ENCODE data around the gene MRPL40.
"Not testable (repeated sequence)": the region's sequence is repeated elsewhere in the genome, so short reads cannot be mapped to it uniquely, and the experiment has no call there.

Gene MRPL40

DNA sequence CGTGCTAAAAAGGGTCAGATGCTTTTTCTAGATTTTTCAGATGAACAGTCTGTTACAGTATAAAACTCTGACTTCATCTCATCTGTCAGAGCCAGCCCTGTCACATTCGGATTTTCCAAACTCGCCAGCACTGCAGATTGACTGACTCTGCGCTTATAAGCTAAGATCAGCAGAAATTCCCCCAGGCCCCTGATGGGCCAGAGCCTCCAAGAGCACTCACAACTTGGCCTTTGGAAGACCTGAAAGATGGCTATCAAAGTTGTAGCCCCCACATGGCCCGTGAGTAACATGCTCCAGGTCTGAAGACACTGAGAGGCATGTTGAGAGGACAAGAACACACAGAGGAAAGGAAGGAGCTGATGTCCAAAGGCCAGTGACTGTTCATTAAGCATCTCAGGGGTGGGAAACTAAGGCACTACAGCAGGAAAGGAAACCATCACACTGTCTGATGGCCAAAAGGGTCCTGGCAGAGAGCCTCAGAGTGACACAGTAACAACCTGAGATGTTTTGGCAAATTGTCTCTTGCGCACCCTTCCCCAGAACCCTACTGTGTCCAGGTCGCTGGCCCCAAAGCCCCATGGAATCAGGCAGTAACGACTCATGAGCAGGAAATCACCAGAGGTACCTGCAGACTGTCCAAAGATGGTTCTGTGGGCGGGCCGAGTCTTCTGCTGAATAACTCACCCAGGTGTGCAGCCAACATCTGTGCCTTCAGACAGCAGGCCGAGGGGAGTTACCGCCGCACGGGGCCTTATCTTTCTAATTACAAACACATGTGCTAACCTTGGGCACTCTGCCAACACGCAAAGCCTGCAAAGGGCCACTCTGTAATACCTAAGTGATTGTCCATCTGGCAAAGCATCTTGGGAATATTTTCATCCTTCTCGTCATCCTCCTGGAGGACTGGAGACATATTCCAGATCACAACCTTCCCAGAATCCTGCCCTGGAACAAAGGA lies 24.4 kb upstream of the MRPL40 start:
- DNase-seq: no peak

- DNase-seq: no peak
Observed at GRCh38 chr22:19410941-19411689, 21.2 kb upstream of the MRPL40 start.

GRCh38 chr22:19411690-19412045 lies 20.7 kb upstream of the MRPL40 start:
- no peak for DNase-seq

- no peak for DNase-seq
Observed at GRCh38 chr22:19412478-19412877, 19.9 kb upstream of the MRPL40 start.

DNA sequence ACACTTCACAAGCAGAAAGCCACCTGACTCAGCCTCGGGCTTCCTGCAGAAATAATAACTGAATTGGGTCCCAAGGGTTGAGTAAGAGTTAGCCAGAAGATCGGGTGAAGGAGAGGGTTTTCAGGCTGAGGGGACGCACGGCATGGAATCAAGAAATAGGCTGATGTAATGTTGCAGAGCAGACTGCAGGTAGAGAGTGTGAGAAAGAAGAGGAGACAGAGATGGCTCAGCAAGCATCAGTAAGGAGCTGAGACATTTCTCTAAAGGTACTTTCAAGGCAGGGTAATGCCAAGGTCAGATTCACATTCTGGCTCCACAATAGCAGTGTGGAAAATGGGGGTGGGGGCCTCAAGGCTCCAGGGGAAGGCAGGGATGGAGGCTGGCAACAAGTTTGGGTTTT lies 19.4 kb upstream of the MRPL40 start:
- no peak for DNase-seq

DNA sequence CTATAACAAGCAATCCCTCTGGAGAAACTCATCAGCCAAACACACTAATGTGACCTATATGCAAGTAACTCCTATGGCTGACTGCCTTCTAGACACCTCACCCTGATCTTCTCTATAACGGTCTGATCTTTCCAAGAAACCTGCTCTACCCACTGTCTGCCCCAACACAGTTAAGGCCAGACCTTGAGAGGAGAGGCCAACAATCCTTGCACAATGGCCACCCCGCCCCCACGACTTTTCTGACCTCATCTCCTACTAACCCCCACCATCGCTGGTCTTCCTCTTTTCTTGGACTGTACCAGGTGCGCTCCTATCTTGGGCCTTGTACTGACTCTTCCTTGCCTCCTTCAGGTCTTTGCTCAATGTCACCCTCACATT lies 13.3 kb upstream of the MRPL40 start:
- DNase-seq: no peak

DNA sequence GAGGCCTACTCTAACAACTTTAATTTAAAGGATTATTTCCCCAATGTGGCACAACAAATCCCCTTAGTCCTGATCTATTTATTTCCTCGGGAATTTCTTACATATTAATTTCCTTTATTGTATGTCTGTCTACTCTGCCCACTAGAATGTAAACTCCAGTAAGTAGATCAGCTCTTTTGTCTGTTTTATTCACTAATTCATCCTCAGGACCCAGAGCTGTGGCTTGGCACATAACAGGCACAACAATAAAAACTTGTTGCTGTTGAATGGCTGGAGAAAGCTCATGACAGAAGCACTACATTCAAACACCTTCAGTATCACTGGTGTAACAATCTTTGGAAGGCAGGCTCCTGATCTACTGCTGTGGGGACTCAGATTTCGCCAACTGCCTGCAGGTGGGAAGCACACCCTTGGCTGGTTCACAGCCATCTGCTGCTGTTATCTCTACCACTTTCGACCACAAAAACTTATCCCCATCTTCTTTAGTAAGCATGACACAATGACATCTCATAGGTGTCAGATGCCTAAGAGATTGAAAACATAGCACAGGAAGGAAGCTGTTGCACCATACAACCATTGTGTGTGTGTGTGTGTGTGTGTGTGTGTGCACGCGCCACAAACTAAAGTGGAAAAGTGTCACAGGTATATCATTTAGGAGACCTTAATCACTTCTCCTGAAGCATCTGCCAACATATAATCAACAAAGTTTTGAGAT lies 12.7 kb upstream of the MRPL40 start:
- no peak for DNase-seq

GRCh38 chr22:19420321-19420720 lies 12.0 kb upstream of the MRPL40 start:
- DNase-seq: no peak

GRCh38 chr22:19422440-19423301 lies 9.7 kb upstream of the MRPL40 start:
- no peak for DNase-seq

- DNase-seq: no peak
Observed at GRCh38 chr22:19424186-19424500, 8.2 kb upstream of the MRPL40 start.

DNA sequence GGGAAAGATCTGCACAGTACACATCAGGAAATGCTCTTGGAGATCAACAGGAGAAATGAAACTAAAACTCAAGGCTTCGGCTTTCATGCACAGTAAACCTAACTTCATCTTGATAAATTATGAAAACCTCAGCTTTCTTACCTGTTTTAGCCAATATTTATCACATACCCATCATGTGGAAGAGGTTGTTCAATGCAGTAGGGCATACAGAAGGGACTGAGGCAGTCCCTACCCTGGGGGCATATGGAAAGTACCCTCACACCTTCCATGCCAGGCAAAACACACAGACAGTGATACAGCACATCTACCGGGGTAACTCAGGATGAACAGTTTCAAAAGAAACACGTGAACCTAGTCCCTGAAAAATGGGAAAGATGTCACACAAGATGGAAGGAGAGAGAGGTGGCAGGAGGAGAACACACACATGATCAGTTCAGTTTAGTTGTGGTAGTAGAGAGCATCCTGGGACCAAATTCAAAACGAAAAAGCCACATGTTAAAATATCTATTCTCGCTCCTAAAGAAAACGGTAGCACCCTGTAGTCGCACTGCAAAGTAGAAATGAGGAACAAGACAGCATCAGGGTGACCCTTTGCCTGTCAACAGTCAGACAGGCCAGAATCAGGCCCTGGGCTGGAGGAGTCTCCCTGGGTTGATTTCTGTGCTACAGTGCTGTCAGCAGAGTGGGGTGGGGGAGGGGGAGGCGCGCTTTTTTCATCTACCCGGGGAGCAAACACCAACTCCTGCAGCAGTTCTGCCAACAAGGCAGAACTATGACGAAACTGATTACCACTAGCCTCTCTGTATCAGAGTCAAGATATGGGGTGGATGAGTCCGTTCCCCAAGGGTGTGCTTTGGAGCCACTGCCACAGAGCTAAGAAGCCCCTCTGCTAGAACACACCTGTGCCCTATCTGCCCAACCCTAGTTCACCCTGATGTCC lies 2.1 kb upstream of the MRPL40 start:
- peak in 1 of 2 experiments; percentile 3 for DNase-seq

GRCh38 chr22:19430890-19431541 lies 1.3 kb upstream of the MRPL40 start:
- peak in 1 of 2 experiments; percentile 8 for DNase-seq

- peak; percentile 49 for DNase-seq
Observed at GRCh38 chr22:19431649-19432132, 654 bp upstream of the MRPL40 start, which contains the start of gene HIRA. Gene HIRA (minus strand): TSS chr22:19431733. CDS start chr22:19431476, 257 bp downstream.

GRCh38 chr22:19434401-19434800 lies 2.1 kb downstream of the MRPL40 start:
- no peak for DNase-seq

GRCh38 chr22:19434829-19435580 lies 2.7 kb downstream of the MRPL40 start:
- no peak for DNase-seq

DNA sequence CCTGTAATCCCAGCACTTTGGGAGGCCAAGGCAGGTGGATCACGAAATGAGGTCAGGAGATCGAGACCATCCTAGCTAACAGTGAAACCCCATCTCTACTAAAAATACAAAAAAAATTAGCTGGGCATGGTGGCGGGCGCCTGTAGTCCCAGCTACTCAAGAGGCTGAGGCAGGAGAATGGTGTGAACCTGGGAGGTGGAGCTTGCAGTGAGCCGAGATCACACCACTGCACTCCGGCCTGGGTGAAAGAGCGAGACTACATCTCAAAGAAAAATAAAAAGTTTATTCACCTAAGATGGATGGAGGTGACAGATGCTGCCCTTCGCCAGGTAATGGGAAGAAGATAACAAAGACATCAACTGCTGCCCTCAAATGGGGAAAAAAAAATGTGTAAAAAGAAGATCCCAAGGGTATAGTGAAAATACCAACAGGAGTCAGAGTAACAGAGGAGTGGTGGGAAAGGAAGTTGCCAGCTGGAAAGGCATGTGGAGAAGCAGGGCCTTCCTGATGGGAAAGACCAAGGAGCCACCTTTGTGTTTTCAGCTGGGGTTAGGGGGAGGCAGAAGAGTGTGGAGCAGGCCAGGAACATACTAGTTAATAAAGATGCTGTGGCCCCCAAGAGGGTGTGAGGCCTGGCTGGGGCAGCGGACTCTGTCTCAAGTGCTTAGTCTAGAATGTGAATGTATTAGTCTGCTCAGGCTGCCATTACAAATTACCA lies 4.3 kb downstream of the MRPL40 start:
- DNase-seq: not testable (repeated sequence)

- no peak for DNase-seq
Observed at GRCh38 chr22:19438298-19438697, 6.0 kb downstream of the MRPL40 start.

GRCh38 chr22:19440411-19441195 lies 8.3 kb downstream of the MRPL40 start:
- no peak for DNase-seq

Measured in SHP77 (cell line).